Upper lobe of left lung (tissue), 6 donors: Measurements from ENCODE around the gene CLSTN2. TPM values are rescaled to one million over a fixed set of nuclear protein-coding genes. Genes with fewer than 3 reads are reported as not detected.

ENCODE experiments used
- ATAC-seq, 2 donors: fragments of 200-7000 bp; cut with Tn5 transposase; one replicate each; pipeline ENCODE4 v1.9.1; 2022; ENCODE audit warnings: mild to moderate bottlenecking in 2 of 2, moderate library complexity in 2 of 2; ENCODE audit not compliant: low FRiP score in 2 of 2
- DNase-seq, 2 donors: peaks; one replicate each; pipeline ENCODE4 v3.0.0-alpha.2; 2019 to 2020
- H3K27ac ChIP-seq, 4 donors: fragments of 200-600 bp; sonication (generic); one replicate each; pipeline ENCODE4 v1.5.1; 2016 to 2019
- H3K27me3 ChIP-seq, 4 donors: fragments of 200-600 bp; sonication (generic); one replicate each; pipeline ENCODE4 v1.5.1; 2017 to 2019
- H3K36me3 ChIP-seq, 4 donors: fragments of 200-600 bp; sonication (generic); one replicate each; pipeline ENCODE4 v1.5.1; 2016 to 2019
- H3K4me1 ChIP-seq, 4 donors: fragments of 200-600 bp; sonication (generic); one replicate each; pipeline ENCODE4 v1.5.1; 2018 to 2019
- H3K4me3 ChIP-seq, 4 donors: fragments of 200-600 bp; sonication (generic); one replicate each; pipeline ENCODE4 v1.5.1; 2017 to 2019; ENCODE audit warnings: mild to moderate bottlenecking in 2 of 4, moderate library complexity in 1 of 4
- H3K9me3 ChIP-seq, 4 donors: fragments of 200-600 bp; sonication (generic); one replicate each; pipeline ENCODE4 v1.5.1; 2018 to 2019
- EP300 ChIP-seq, 4 donors: sonication (generic); formaldehyde crosslinking; IDR thresholded peaks; one replicate each; pipeline ENCODE4 v1.5.1; 2017; ENCODE audit warnings: antibody characterized with exemption in 4 of 4, control low read depth in 2 of 4
- POLR2A ChIP-seq, 4 donors: fragments of 450-650 bp; IDR thresholded peaks; one replicate each; pipeline ENCODE4 v1.5.1; 2016 to 2017; ENCODE audit warnings: antibody characterized with exemption in 4 of 4, mild to moderate bottlenecking in 2 of 4
- POLR2AphosphoS5 ChIP-seq, 2 donors: sonication (generic); formaldehyde crosslinking; IDR thresholded peaks; one replicate each; pipeline ENCODE4 v1.5.1; 2017; ENCODE audit warnings: antibody characterized with exemption in 2 of 2
- WGBS, 2 donors: methylation state at CpG; one replicate each; pipeline ENCODE4 v1.1.5; 2017 to 2018; 5-methylcytosine and 5-hydroxymethylcytosine counted together
- total RNA-seq, 6 donors: library from RNA; depleted of rRNA in 4 of 6; stranded (reverse); fragments of >200 nt in 4 of 6; gene quantifications; one replicate each; pipeline versions ENCODE4 v1.1.0 to v1.2.1, GENCODE V29; 2016 to 2021
- TF ChIP-seq, protein P1 (sequence below), 6 experiments: fragments of 450-650 bp in 4 of 6; fragments of 200-600 bp in 2 of 6; sonication (generic) in 2 of 6; IDR thresholded peaks; one replicate each; pipeline ENCODE4 v1.5.1; 2016 to 2019; ENCODE audit warnings: antibody characterized with exemption in 6 of 6
- donor health status: DM: no; HTN: no; CAD: no; lungs with moderate emphysema.
- donor health status: DM: no; HTN: yes; CAD: no; lungs with severe emphysema.

The CLSTN2 gene
- total RNA-seq, 6 donors from 2014 or later, result 1.0 to 4.3 (median 1.6) TPM

DNA sequence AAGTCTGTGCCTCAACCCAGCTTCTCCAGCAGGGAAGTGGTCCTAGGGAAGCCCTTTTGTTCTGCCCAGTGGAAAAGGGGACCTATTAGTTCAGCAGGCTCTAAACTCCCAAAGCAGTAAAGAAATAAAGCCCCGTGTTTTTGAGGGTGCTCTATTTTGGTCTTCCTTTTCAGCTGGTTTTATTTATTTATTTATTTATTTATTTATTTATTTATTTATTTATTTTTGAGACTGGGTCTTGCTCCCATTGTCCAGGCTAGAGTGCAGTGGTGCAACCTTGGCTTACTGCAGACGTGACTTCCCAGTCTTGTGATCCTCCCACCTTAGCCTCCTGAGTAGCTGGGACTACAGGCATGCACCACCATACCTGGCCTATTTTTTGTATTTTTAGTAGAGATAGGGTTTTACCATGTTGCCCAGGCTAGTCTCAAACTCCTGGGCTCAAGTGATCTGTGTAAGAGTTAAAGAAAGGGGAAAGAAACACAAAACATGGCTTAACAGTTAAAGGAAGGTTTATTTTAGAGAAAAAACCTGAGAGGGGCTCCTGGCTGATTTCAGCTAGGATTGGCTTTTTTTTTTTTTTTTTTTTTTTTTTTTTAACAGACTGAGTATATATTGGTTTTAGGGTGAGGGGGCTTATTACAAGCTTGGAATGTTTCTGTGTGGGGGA lies 154.6 kb downstream of the CLSTN2 start:
- H3K4me1 ChIP-seq, result no peaks in the 10 kb centered on the region
- H3K4me3 ChIP-seq, result no peak overlapping the region
- no peaks in the 10 kb centered on the region for H3K36me3 ChIP-seq
- H3K27me3 ChIP-seq, result no peaks in the 10 kb centered on the region
- no peak for DNase-seq
- 87 to 97% methylated on average over 2 of the region's 2 CpGs for WGBS, 2 donors
- no peak overlapping the region for H3K27ac ChIP-seq
- H3K9me3 ChIP-seq, result no peaks in the 10 kb centered on the region
- no peak for ATAC-seq
- TF ChIP-seq POLR2AphosphoS5 (IDR thresholded peaks at IDR 0.05) (no peak), EP300 (IDR thresholded peaks at IDR 0.05) (no peak), POLR2A (IDR thresholded peaks at IDR 0.05) (no peak)
- TF ChIP-seq, protein P1, sequence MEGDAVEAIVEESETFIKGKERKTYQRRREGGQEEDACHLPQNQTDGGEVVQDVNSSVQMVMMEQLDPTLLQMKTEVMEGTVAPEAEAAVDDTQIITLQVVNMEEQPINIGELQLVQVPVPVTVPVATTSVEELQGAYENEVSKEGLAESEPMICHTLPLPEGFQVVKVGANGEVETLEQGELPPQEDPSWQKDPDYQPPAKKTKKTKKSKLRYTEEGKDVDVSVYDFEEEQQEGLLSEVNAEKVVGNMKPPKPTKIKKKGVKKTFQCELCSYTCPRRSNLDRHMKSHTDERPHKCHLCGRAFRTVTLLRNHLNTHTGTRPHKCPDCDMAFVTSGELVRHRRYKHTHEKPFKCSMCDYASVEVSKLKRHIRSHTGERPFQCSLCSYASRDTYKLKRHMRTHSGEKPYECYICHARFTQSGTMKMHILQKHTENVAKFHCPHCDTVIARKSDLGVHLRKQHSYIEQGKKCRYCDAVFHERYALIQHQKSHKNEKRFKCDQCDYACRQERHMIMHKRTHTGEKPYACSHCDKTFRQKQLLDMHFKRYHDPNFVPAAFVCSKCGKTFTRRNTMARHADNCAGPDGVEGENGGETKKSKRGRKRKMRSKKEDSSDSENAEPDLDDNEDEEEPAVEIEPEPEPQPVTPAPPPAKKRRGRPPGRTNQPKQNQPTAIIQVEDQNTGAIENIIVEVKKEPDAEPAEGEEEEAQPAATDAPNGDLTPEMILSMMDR (IDR thresholded peaks at IDR 0.05), result no peak

GRCh38 chr3:140091143-140091542 lies 156.2 kb downstream of the CLSTN2 start:
- no peaks in the 10 kb centered on the region for H3K36me3 ChIP-seq
- no peaks in the 10 kb centered on the region for H3K9me3 ChIP-seq
- DNase-seq (no peak), ATAC-seq (no peak)
- no peaks in the 10 kb centered on the region for H3K4me1 ChIP-seq
- TF ChIP-seq POLR2A (IDR thresholded peaks at IDR 0.05), result no peak
- TF ChIP-seq EP300 (IDR thresholded peaks at IDR 0.05), result no peak
- TF ChIP-seq, protein P1 (IDR thresholded peaks at IDR 0.05), result no peak
- TF ChIP-seq POLR2AphosphoS5 (IDR thresholded peaks at IDR 0.05), result no peak
- H3K4me3 ChIP-seq, result no peak overlapping the region
- H3K27ac ChIP-seq, result no peak overlapping the region
- no peaks in the 10 kb centered on the region for H3K27me3 ChIP-seq
- WGBS, 2 donors, result 83 to 94% methylated on average over 2 to 3 of the region's 3 CpGs

- Histone ChIP-seq H3K4me3 (no peak overlapping the region), H3K27me3 (no peaks in the 10 kb centered on the region), H3K36me3 (no peaks in the 10 kb centered on the region), H3K27ac (no peak overlapping the region), H3K9me3 (no peaks in the 10 kb centered on the region), H3K4me1 (no peaks in the 10 kb centered on the region)
- WGBS, 2 donors, result 81 to 83% methylated on average over 8 of the region's 8 CpGs
- peak in 1 of 2 donors; percentile 22 for DNase-seq
- no peak for ATAC-seq
- TF ChIP-seq, protein P1 (IDR thresholded peaks at IDR 0.05), result no peak
- no peak for TF ChIP-seq EP300 (IDR thresholded peaks at IDR 0.05)
- TF ChIP-seq POLR2A (IDR thresholded peaks at IDR 0.05), result no peak
- no peak for TF ChIP-seq POLR2AphosphoS5 (IDR thresholded peaks at IDR 0.05)
Measured at GRCh38 chr3:140092848-140093536, 158.0 kb downstream of the CLSTN2 start.

GRCh38 chr3:140093742-140094141 lies 158.8 kb downstream of the CLSTN2 start:
- H3K27ac ChIP-seq, result no peak overlapping the region
- DNase-seq, result peak in 1 of 2 donors; percentile 50
- no peaks in the 10 kb centered on the region for H3K27me3 ChIP-seq
- H3K9me3 ChIP-seq, result no peaks in the 10 kb centered on the region
- TF ChIP-seq POLR2AphosphoS5 (IDR thresholded peaks at IDR 0.05), result no peak
- H3K36me3 ChIP-seq, result no peaks in the 10 kb centered on the region
- H3K4me3 ChIP-seq, result no peak overlapping the region
- WGBS, 2 donors, result 42 to 48% methylated on average over 5 of the region's 5 CpGs
- ATAC-seq, result peak in 1 of 2 donors; percentile 73
- no peaks in the 10 kb centered on the region for H3K4me1 ChIP-seq

DNA sequence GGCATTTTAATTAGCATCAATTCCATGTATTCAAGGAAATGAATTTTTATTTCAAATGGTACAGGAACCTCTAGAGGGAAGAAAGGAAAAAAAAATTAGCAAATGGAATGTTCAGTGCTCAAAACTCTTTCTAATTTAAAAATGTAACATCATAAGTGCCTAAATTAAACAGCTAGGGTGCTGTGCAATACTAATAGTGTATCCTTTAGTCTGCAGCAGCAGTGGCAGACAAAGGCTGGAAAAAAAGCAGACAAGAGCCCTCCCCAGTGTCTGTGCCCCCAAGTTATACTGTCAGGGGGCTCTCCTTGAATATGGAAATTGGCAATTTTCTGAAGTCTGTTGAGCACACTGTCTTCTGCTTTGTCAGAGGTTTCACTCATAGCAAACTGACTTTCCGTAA lies 159.5 kb downstream of the CLSTN2 start:
- Histone ChIP-seq H3K4me1 (no peaks in the 10 kb centered on the region), H3K9me3 (no peaks in the 10 kb centered on the region), H3K4me3 (no peak overlapping the region), H3K27me3 (no peaks in the 10 kb centered on the region), H3K27ac (no peak overlapping the region), H3K36me3 (no peaks in the 10 kb centered on the region)
- DNase-seq (no peak), ATAC-seq (no peak)
- TF ChIP-seq, protein P1 (IDR thresholded peaks at IDR 0.05), result no peak
- no peak for TF ChIP-seq EP300 (IDR thresholded peaks at IDR 0.05)
- TF ChIP-seq POLR2A (IDR thresholded peaks at IDR 0.05), result no peak
- no peak for TF ChIP-seq POLR2AphosphoS5 (IDR thresholded peaks at IDR 0.05)
- WGBS, 2 donors, result 100% methylated on average over 1 of the region's 1 CpG
